ENCODE data around the gene VPS4A.

Gene VPS4A

GRCh38 chr16:69310653-69311532 is at the start of gene VPS4A:
Gene VPS4A (plus strand): TSS chr16:69311350. CDS start chr16:69311512, 162 bp downstream.
- DNase-seq (ENCODE audit: low read depth, low spot score), result peak; percentile 12
- Histone ChIP-seq H3K4me3 (peak within 1 kb of the TSS; percentile 79), H3K9ac (ENCODE audit: insufficient read length) (peak within 1 kb of the TSS; percentile 84), H3K9me3 (ENCODE audit: low read depth, low read length) (no peaks in the 10 kb centered on the region), H3K27ac (0 out of 2 replicates have a peak within 1 kb of the TSS, but pooled peaks have one; percentile 67), H3K36me3 (ENCODE audit: insufficient read depth, low read length) (no peaks in the 10 kb centered on the region)
- TF ChIP-seq POLR2AphosphoS5 (IDR thresholded peaks at IDR 0.05; ENCODE audit: borderline replicate concordance, low read depth, low read length) (no peak; the same call in 1 of the 2 replicates), EZH2 (IDR thresholded peaks at IDR 0.05) (no peak), FOXP2 (optimal IDR thresholded peaks at IDR 0.05; ENCODE audit: control extremely low read depth, extremely low read length, insufficient read depth) (no peak)

GRCh38 chr16:69266334-69267063 is 44.7 kb upstream of the VPS4A start:
- Histone ChIP-seq H3K27ac (no peak overlapping the region), H3K9me3 (ENCODE audit: low read depth, low read length) (no peaks in the 10 kb centered on the region), H3K4me3 (no peak overlapping the region), H3K36me3 (ENCODE audit: insufficient read depth, low read length) (peaks cover 9% of the 10 kb centered on the region; the same call in 1 of the 2 replicates), H3K9ac (ENCODE audit: insufficient read length) (no peak overlapping the region)
- TF ChIP-seq EZH2 (IDR thresholded peaks at IDR 0.05), result no peak
- TF ChIP-seq FOXP2 (optimal IDR thresholded peaks at IDR 0.05; ENCODE audit: control extremely low read depth, extremely low read length, insufficient read depth), result no peak
- TF ChIP-seq POLR2AphosphoS5 (IDR thresholded peaks at IDR 0.05; ENCODE audit: borderline replicate concordance, low read depth, low read length), result no peak
- DNase-seq (ENCODE audit: low read depth, low spot score), result no peak

GRCh38 chr16:69267633-69268032 is 43.5 kb upstream of the VPS4A start:
- Histone ChIP-seq H3K27ac (no peak overlapping the region), H3K9ac (ENCODE audit: insufficient read length) (no peak overlapping the region), H3K36me3 (ENCODE audit: insufficient read depth, low read length) (peaks cover 2% of the 10 kb centered on the region; the same call in 1 of the 2 replicates), H3K9me3 (ENCODE audit: low read depth, low read length) (no peaks in the 10 kb centered on the region), H3K4me3 (no peak overlapping the region)
- TF ChIP-seq FOXP2 (optimal IDR thresholded peaks at IDR 0.05; ENCODE audit: control extremely low read depth, extremely low read length, insufficient read depth) (no peak), POLR2AphosphoS5 (IDR thresholded peaks at IDR 0.05; ENCODE audit: borderline replicate concordance, low read depth, low read length) (no peak), EZH2 (IDR thresholded peaks at IDR 0.05) (no peak)
- DNase-seq (ENCODE audit: low read depth, low spot score), result no peak

GRCh38 chr16:69270395-69270794 is 40.8 kb upstream of the VPS4A start:
- Histone ChIP-seq H3K9me3 (ENCODE audit: low read depth, low read length) (no peaks in the 10 kb centered on the region), H3K27ac (peak overlapping the region; percentile 97), H3K36me3 (ENCODE audit: insufficient read depth, low read length) (peaks cover 4% of the 10 kb centered on the region; the same call in 1 of the 2 replicates), H3K4me3 (peak overlapping the region; percentile 50), H3K9ac (ENCODE audit: insufficient read length) (peak overlapping the region; percentile 45)
- no peak for DNase-seq (ENCODE audit: low read depth, low spot score)
- TF ChIP-seq EZH2 (IDR thresholded peaks at IDR 0.05) (no peak), POLR2AphosphoS5 (IDR thresholded peaks at IDR 0.05; ENCODE audit: borderline replicate concordance, low read depth, low read length) (no peak), FOXP2 (optimal IDR thresholded peaks at IDR 0.05; ENCODE audit: control extremely low read depth, extremely low read length, insufficient read depth) (no peak)

- peak overlapping the region; percentile 50 for H3K4me3 ChIP-seq
- peak overlapping the region; percentile 45 for H3K9ac ChIP-seq (ENCODE audit: insufficient read length)
- peaks cover 4% of the 10 kb centered on the region; the same call in 1 of the 2 replicates for H3K36me3 ChIP-seq (ENCODE audit: insufficient read depth, low read length)
- TF ChIP-seq EZH2 (IDR thresholded peaks at IDR 0.05) (no peak), FOXP2 (optimal IDR thresholded peaks at IDR 0.05; ENCODE audit: control extremely low read depth, extremely low read length, insufficient read depth) (no peak), POLR2AphosphoS5 (IDR thresholded peaks at IDR 0.05; ENCODE audit: borderline replicate concordance, low read depth, low read length) (no peak)
- peak overlapping the region; percentile 97 for H3K27ac ChIP-seq
- no peak for DNase-seq (ENCODE audit: low read depth, low spot score)
- no peaks in the 10 kb centered on the region for H3K9me3 ChIP-seq (ENCODE audit: low read depth, low read length)
These were observed 40.3 kb upstream of the VPS4A start for GRCh38 chr16:69270831-69271230.

GRCh38 chr16:69273009-69273408 is 38.1 kb upstream of the VPS4A start:
- DNase-seq (ENCODE audit: low read depth, low spot score), result no peak
- Histone ChIP-seq H3K4me3 (no peak overlapping the region), H3K36me3 (ENCODE audit: insufficient read depth, low read length) (peaks cover 4% of the 10 kb centered on the region; the same call in 1 of the 2 replicates), H3K27ac (no peak overlapping the region), H3K9me3 (ENCODE audit: low read depth, low read length) (no peaks in the 10 kb centered on the region), H3K9ac (ENCODE audit: insufficient read length) (no peak overlapping the region)
- no peak for TF ChIP-seq FOXP2 (optimal IDR thresholded peaks at IDR 0.05; ENCODE audit: control extremely low read depth, extremely low read length, insufficient read depth)
- TF ChIP-seq EZH2 (IDR thresholded peaks at IDR 0.05), result no peak
- no peak for TF ChIP-seq POLR2AphosphoS5 (IDR thresholded peaks at IDR 0.05; ENCODE audit: borderline replicate concordance, low read depth, low read length)

GRCh38 chr16:69274699-69275235 is 36.4 kb upstream of the VPS4A start:
- Histone ChIP-seq H3K4me3 (no peak overlapping the region), H3K9me3 (ENCODE audit: low read depth, low read length) (no peaks in the 10 kb centered on the region), H3K9ac (ENCODE audit: insufficient read length) (no peak overlapping the region), H3K36me3 (ENCODE audit: insufficient read depth, low read length) (peaks cover 4% of the 10 kb centered on the region; the same call in 1 of the 2 replicates), H3K27ac (peak overlapping the region; percentile 100)
- DNase-seq (ENCODE audit: low read depth, low spot score), result no peak
- no peak for TF ChIP-seq EZH2 (IDR thresholded peaks at IDR 0.05)
- no peak for TF ChIP-seq FOXP2 (optimal IDR thresholded peaks at IDR 0.05; ENCODE audit: control extremely low read depth, extremely low read length, insufficient read depth)

All from SK-N-MC (cell line).